OCI-LY1 (cell line): Measurements from ENCODE around the gene SOST.

Experiments
- H2AFZ ChIP-seq: fragments of 200-600 bp; sonication (generic), shearing (Covaris generic); 2 replicates; pipeline ENCODE4 v1.6.0; 2014; ENCODE audit warnings: antibody characterized with exemption, mild to moderate bottlenecking, low read length
- H3F3A ChIP-seq: fragments of 200-600 bp; sonication (generic), shearing (Covaris generic); 2 replicates; pipeline ENCODE4 v1.6.0; 2014; ENCODE audit warnings: mild to moderate bottlenecking, antibody characterized with exemption, low read length, moderate library complexity; ENCODE audit not compliant: insufficient read depth
- H3K27ac ChIP-seq: fragments of 200-600 bp; sonication (generic); 2 replicates; pipeline ENCODE4 v1.5.1; 2014; ENCODE audit warnings: low read length, mixed run types, mild to moderate bottlenecking, low read depth; ENCODE audit not compliant: poor library complexity, severe bottlenecking
- H3K27me3 ChIP-seq: fragments of 200-600 bp; sonication (generic); 2 replicates; pipeline ENCODE4 v1.6.0; 2014; ENCODE audit warnings: antibody characterized with exemption, mild to moderate bottlenecking, low read length, moderate library complexity; ENCODE audit not compliant: insufficient read depth
- H3K36me3 ChIP-seq: fragments of 200-600 bp; sonication (generic); 2 replicates; pipeline ENCODE4 v1.6.1; 2014; ENCODE audit warnings: mild to moderate bottlenecking, antibody characterized with exemption, low read length, moderate library complexity, mixed read lengths; ENCODE audit not compliant: insufficient read depth
- H3K4me1 ChIP-seq: fragments of 200-600 bp; sonication (generic); 2 replicates; pipeline ENCODE4 v1.5.1; 2014; ENCODE audit warnings: mild to moderate bottlenecking, low read length, moderate library complexity; ENCODE audit not compliant: insufficient read depth, severe bottlenecking
- H3K4me2 ChIP-seq: fragments of 200-600 bp; sonication (generic), shearing (Covaris generic); 2 replicates; pipeline ENCODE4 v1.6.1; 2014; ENCODE audit warnings: low read length
- H3K4me3 ChIP-seq: fragments of 200-600 bp; sonication (generic); 2 replicates; pipeline ENCODE4 v1.5.1; 2014; ENCODE audit warnings: low read length, low read depth, mild to moderate bottlenecking, mixed read lengths; ENCODE audit not compliant: poor library complexity, severe bottlenecking
- H3K79me2 ChIP-seq: fragments of 200-600 bp; shearing (Covaris generic); 2 replicates; pipeline ENCODE4 v1.6.1; 2016; ENCODE audit warnings: mixed run types, low read length, mixed read lengths; ENCODE audit not compliant: insufficient read depth
- H3K9ac ChIP-seq: fragments of 200-600 bp; sonication (generic), shearing (Covaris generic); 2 replicates; pipeline ENCODE4 v1.6.1; 2014; ENCODE audit warnings: mild to moderate bottlenecking, low read length, mixed read lengths
- H3K9me2 ChIP-seq: fragments of 200-600 bp; sonication (generic), shearing (Covaris generic); 2 replicates; pipeline ENCODE4 v1.6.1; 2014; ENCODE audit warnings: low read depth, mild to moderate bottlenecking, low read length, mixed read lengths
- H3K9me3 ChIP-seq: fragments of 200-600 bp; shearing (Covaris generic); 2 replicates; pipeline ENCODE4 v1.6.1; 2014; ENCODE audit warnings: low read length, mixed read lengths
- H4K20me1 ChIP-seq: fragments of 200-600 bp; sonication (generic), shearing (Covaris generic); 2 replicates; pipeline ENCODE4 v1.6.0; 2016; ENCODE audit warnings: mild to moderate bottlenecking, low read length; ENCODE audit not compliant: insufficient read depth
- CTCF ChIP-seq: fragments of 200-600 bp; sonication (generic), shearing (Covaris generic); IDR thresholded peaks from 2 replicates; pipeline ENCODE4 v1.5.1; 2017; ENCODE audit warnings: mild to moderate bottlenecking, antibody characterized with exemption, low read length, moderate library complexity, mixed read lengths
- EZH2 ChIP-seq: fragments of 200-600 bp; sonication (generic), shearing (Covaris generic); IDR thresholded peaks from 2 replicates; pipeline ENCODE4 v1.8.0; 2017; ENCODE audit warnings: borderline replicate concordance, mixed run types, mild to moderate bottlenecking, antibody characterized with exemption, low read length, moderate library complexity, mixed read lengths

Gene SOST

GRCh38 chr17:43757171-43757660 is 1.4 kb downstream of the SOST start:
- Histone ChIP-seq H4K20me1 (no peaks in the 10 kb centered on the region), H3K9me3 (no peaks in the 10 kb centered on the region), H3K36me3 (no peaks in the 10 kb centered on the region), H3K4me2 (no peak overlapping the region), H2AFZ (no peak overlapping the region), H3K27me3 (peaks cover 9% of the 10 kb centered on the region; the same call in 1 of the 2 replicates), H3K79me2 (no peaks in the 10 kb centered on the region), H3K27ac (no peak overlapping the region), H3K9ac (no peak overlapping the region), H3F3A (no peaks in the 10 kb centered on the region), H3K4me1 (no peaks in the 10 kb centered on the region), H3K4me3 (no peak overlapping the region), H3K9me2 (no peaks in the 10 kb centered on the region)
- no peak for TF ChIP-seq CTCF
- TF ChIP-seq EZH2 = no peak

GRCh38 chr17:43756201-43756600 is 2.4 kb downstream of the SOST start:
- no peak overlapping the region for H3K4me2 ChIP-seq

GRCh38 chr17:43755389-43755875 is 3.2 kb downstream of the SOST start:
- no peak overlapping the region for H3K4me3 ChIP-seq
- no peaks in the 10 kb centered on the region for H3K9me2 ChIP-seq
- no peak overlapping the region for H3K4me2 ChIP-seq
- no peaks in the 10 kb centered on the region for H3K36me3 ChIP-seq
- H3K27me3 ChIP-seq = peaks cover 9% of the 10 kb centered on the region; the same call in 1 of the 2 replicates
- no peak for TF ChIP-seq EZH2
- no peak for TF ChIP-seq CTCF
- no peaks in the 10 kb centered on the region for H3K9me3 ChIP-seq
- no peaks in the 10 kb centered on the region for H3K79me2 ChIP-seq
- no peak overlapping the region for H3K9ac ChIP-seq
- no peaks in the 10 kb centered on the region for H4K20me1 ChIP-seq
- H3K4me1 ChIP-seq = no peaks in the 10 kb centered on the region
- no peaks in the 10 kb centered on the region for H3F3A ChIP-seq
- H2AFZ ChIP-seq = no peak overlapping the region
- H3K27ac ChIP-seq = no peak overlapping the region

More at GRCh38 chr17:43756201-43756600, 2.4 kb downstream of the SOST start:
- Histone ChIP-seq H3K27ac (no peak overlapping the region), H3K9me3 (no peaks in the 10 kb centered on the region), H3K4me3 (no peak overlapping the region), H4K20me1 (no peaks in the 10 kb centered on the region), H3K9ac (no peak overlapping the region), H3K36me3 (no peaks in the 10 kb centered on the region), H3F3A (no peaks in the 10 kb centered on the region), H3K79me2 (no peaks in the 10 kb centered on the region), H3K27me3 (peaks cover 9% of the 10 kb centered on the region; the same call in 1 of the 2 replicates), H2AFZ (no peak overlapping the region), H3K4me1 (no peaks in the 10 kb centered on the region), H3K9me2 (no peaks in the 10 kb centered on the region)
- no peak for TF ChIP-seq CTCF
- TF ChIP-seq EZH2 = no peak
